Measurements from ENCODE around the gene AGXT2. TPM values are rescaled to one million over a fixed set of nuclear protein-coding genes. Genes with fewer than 3 reads are reported as not detected.

Gene AGXT2
- total RNA-seq, 6 experiments from 2014 or later: 24.7 to 88.2 (median 55.8) TPM

GRCh38 chr5:34968258-34968657, 79.5 kb downstream of the AGXT2 start:
- H3K36me3 ChIP-seq: no peaks in the 10 kb centered on the region
- H3K4me1 ChIP-seq: no peaks in the 10 kb centered on the region
- H3K27ac ChIP-seq: no peak overlapping the region
- H3K9me3 ChIP-seq: no peaks in the 10 kb centered on the region
- DNase-seq (no peak), ATAC-seq (no peak)
- 100% methylated on average over 2 of the region's 2 CpGs for WGBS (ENCODE audit: insufficient coverage, low coverage, low lambda C conversion rate, missing lambda C conversion rate)
- intact Hi-C loops (cut with DNase I): no loop called here
- H3K4me3 ChIP-seq: no peak overlapping the region
- no peaks in the 10 kb centered on the region for H3K27me3 ChIP-seq
- TF ChIP-seq CTCF (IDR thresholded peaks at IDR 0.05) (no peak), POLR2A (IDR thresholded peaks at IDR 0.05) (no peak)

GRCh38 chr5:34967540-34967939, 80.2 kb downstream of the AGXT2 start:
- intact Hi-C loops (cut with DNase I): no loop called here
- TF ChIP-seq POLR2A (IDR thresholded peaks at IDR 0.05) (no peak), CTCF (IDR thresholded peaks at IDR 0.05) (no peak)
- ATAC-seq: no peak
- H3K4me1 ChIP-seq: no peaks in the 10 kb centered on the region
- no peak overlapping the region for H3K27ac ChIP-seq
- H3K36me3 ChIP-seq: no peaks in the 10 kb centered on the region
- no peaks in the 10 kb centered on the region for H3K27me3 ChIP-seq
- no peak for DNase-seq
- 88% methylated on average over 3 of the region's 4 CpGs for whole genome bisulfite sequencing (ENCODE audit: insufficient coverage, low coverage, low lambda C conversion rate, missing lambda C conversion rate)
- H3K4me3 ChIP-seq: no peak overlapping the region
- no peaks in the 10 kb centered on the region for H3K9me3 ChIP-seq

- H3K4me1 ChIP-seq: peaks cover 0 to 12% (median 3%) of the 10 kb centered on the region in 4 donors
- H3K27ac ChIP-seq: no peak overlapping the region
- peaks cover 0 to 12% (median 0%) of the 10 kb centered on the region in 4 donors for H3K36me3 ChIP-seq
- intact Hi-C loops (cut with DNase I): no loop called here
- ATAC-seq (no peak), DNase-seq (no peak)
- H3K4me3 ChIP-seq: no peak overlapping the region
- WGBS (ENCODE audit: insufficient coverage, low coverage, low lambda C conversion rate, missing lambda C conversion rate): 33% methylated on average over 1 of the region's 1 CpG
- no peaks in the 10 kb centered on the region for H3K9me3 ChIP-seq
- no peaks in the 10 kb centered on the region for H3K27me3 ChIP-seq
- TF ChIP-seq CTCF (IDR thresholded peaks at IDR 0.05) (no peak), POLR2A (IDR thresholded peaks at IDR 0.05) (no peak)
These were observed 88.4 kb downstream of the AGXT2 start for GRCh38 chr5:34959323-34959722.

- no peak for DNase-seq
These were observed 89.7 kb downstream of the AGXT2 start for GRCh38 chr5:34957857-34958690.

More at GRCh38 chr5:34957857-34958690, 89.7 kb downstream of the AGXT2 start:
- TF ChIP-seq POLR2A (IDR thresholded peaks at IDR 0.05): no peak
- peak; percentile 50 to 65 (median 58) for TF ChIP-seq CTCF (IDR thresholded peaks at IDR 0.05)
- Histone ChIP-seq H3K9me3 (no peaks in the 10 kb centered on the region), H3K36me3 (peaks cover 0 to 20% (median 0%) of the 10 kb centered on the region in 4 donors), H3K4me1 (peaks cover 0 to 12% (median 3%) of the 10 kb centered on the region in 4 donors), H3K27me3 (no peaks in the 10 kb centered on the region), H3K4me3 (no peak overlapping the region), H3K27ac (no peak overlapping the region)
- whole genome bisulfite sequencing (ENCODE audit: insufficient coverage, low coverage, low lambda C conversion rate, missing lambda C conversion rate): 35% methylated on average over 5 of the region's 5 CpGs
- intact Hi-C loops (cut with DNase I): no loop called here
- ATAC-seq: peak; percentile 91 to 93 (median 92)
